ENCODE results near the gene CDC42. TPM values are rescaled to one million over a fixed set of nuclear protein-coding genes. Genes with fewer than 3 reads are reported as not detected.

Gene CDC42
- total RNA-seq, 1 experiment from 2014 or later, result 217 TPM

DNA sequence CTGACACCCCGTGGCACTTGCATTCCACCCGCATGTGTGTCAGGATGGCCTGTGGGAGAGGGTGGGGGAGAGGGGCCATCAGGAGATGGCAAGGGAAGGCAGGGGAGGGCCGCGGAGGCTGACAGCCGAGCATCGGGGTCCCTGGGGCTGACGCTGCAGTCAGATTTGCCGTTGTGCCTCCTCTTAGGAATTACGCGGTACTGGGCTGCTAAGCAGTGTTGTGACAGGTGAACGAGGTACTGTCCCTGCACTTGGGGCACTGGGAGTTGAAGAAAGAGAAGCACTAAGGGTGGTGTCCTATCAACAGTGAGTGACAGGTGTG is 67.9 kb downstream of the CDC42 start:
- H3K79me2 ChIP-seq (ENCODE audit: insufficient read depth, low read length), result no peaks in the 10 kb centered on the region
- TF ChIP-seq POLR2AphosphoS5 (IDR thresholded peaks at IDR 0.05; ENCODE audit: low read depth, low read length) (no peak), JUND (IDR thresholded peaks at IDR 0.05) (no peak), EGR1 (IDR thresholded peaks at IDR 0.05; ENCODE audit: low read depth) (no peak)
- TF ChIP-seq, protein P1, sequence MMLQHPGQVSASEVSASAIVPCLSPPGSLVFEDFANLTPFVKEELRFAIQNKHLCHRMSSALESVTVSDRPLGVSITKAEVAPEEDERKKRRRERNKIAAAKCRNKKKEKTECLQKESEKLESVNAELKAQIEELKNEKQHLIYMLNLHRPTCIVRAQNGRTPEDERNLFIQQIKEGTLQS (IDR thresholded peaks at IDR 0.05), result no peak
- H2AFZ ChIP-seq (ENCODE audit: low read depth, low read length, poor library complexity, severe bottlenecking), result no peak overlapping the region
- no peaks in the 10 kb centered on the region for H4K20me1 ChIP-seq (ENCODE audit: insufficient read depth)
- no peaks in the 10 kb centered on the region for H3K36me3 ChIP-seq (ENCODE audit: control insufficient read depth in 1 of 2, insufficient read depth in 2 of 2, low read length in 2 of 2)
- no peak overlapping the region for H3K27ac ChIP-seq (ENCODE audit: low read depth, low read length)
- POLR2A ChIA-PET, result no interaction called here
- RAD21 ChIA-PET (ENCODE audit: low non-redundant PET in 1 of 2, low total read pairs in 2 of 2, uncharacterized antibody in 2 of 2, unreplicated experiment in 2 of 2), result interaction anchor here in 1 of 2 experiments (0.9 kb wide), 1 partner anchor 256 kb away, joined by 3 read pairs; no protein-coding TSS in a partner anchor
- H3K9me3 ChIP-seq (ENCODE audit: control insufficient read depth in 1 of 2, insufficient read depth in 1 of 2, low read depth in 1 of 2, low read length in 2 of 2), result no peaks in the 10 kb centered on the region
- DNase-seq (ENCODE audit: low read depth, low spot score), result no peak
- no TSS peak for BruUV-seq (replicated peaks)
- intact Hi-C loops (cut with micrococcal nuclease), result no loop called here
- H3K4me1 ChIP-seq (ENCODE audit: control insufficient read depth in 1 of 2, insufficient read depth in 2 of 2, low read length in 2 of 2), result no peaks in the 10 kb centered on the region
- no peak overlapping the region for H3K9ac ChIP-seq (ENCODE audit: low read length)
- H3K4me3 ChIP-seq (replicated peaks in 1 of 2; ENCODE audit: low read depth in 1 of 2, low read length in 2 of 2), result no peak overlapping the region
- ATAC-seq, result no peak
- no peaks in the 10 kb centered on the region for H3K9me2 ChIP-seq (ENCODE audit: insufficient read depth)
- no peaks in the 10 kb centered on the region for H3K27me3 ChIP-seq (ENCODE audit: insufficient read depth, low read length)
- no peak overlapping the region for H3K4me2 ChIP-seq (ENCODE audit: low read length)
- CTCF ChIA-PET, result no interaction called here

DNA sequence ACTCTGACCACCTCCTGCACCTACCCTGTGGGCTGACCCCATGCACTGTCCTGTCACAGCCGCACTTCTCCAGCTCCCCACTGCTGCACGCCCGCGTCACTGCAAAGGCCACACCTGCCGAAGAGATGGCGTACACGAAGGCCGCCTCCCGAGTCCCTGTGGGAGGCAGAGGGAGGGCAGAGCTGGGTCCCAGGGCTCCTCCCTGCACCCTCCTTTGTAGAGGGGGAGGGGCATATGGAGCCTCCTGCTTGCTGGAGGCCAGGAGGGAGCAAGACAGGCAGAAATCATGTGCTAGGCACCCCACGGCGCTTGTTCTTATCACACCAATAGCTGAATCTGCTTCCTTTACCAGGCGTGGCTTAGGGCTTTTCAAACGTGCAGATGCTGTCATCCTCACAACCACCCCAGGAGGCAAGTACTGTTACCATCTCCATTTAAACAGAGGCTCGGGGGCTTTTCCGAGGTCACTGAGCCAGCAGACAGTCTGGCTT is 69.0 kb downstream of the CDC42 start:
- no TSS peak for BruUV-seq (replicated peaks)
- H3K9ac ChIP-seq (ENCODE audit: low read length), result no peak overlapping the region
- CTCF ChIA-PET, result no interaction called here
- H3K27ac ChIP-seq (ENCODE audit: low read depth, low read length), result no peak overlapping the region
- DNase-seq (ENCODE audit: low read depth, low spot score) (no peak), ATAC-seq (peak; percentile 50)
- intact Hi-C loops (cut with micrococcal nuclease), result no loop called here
- H2AFZ ChIP-seq (ENCODE audit: low read depth, low read length, poor library complexity, severe bottlenecking), result no peak overlapping the region
- H4K20me1 ChIP-seq (ENCODE audit: insufficient read depth), result no peaks in the 10 kb centered on the region
- no peaks in the 10 kb centered on the region for H3K27me3 ChIP-seq (ENCODE audit: insufficient read depth, low read length)
- POLR2A ChIA-PET, result no interaction called here
- no peak for TF ChIP-seq EGR1 (IDR thresholded peaks at IDR 0.05; ENCODE audit: low read depth)
- no peak for TF ChIP-seq EZH2 (IDR thresholded peaks at IDR 0.05)
- TF ChIP-seq, protein P2, sequence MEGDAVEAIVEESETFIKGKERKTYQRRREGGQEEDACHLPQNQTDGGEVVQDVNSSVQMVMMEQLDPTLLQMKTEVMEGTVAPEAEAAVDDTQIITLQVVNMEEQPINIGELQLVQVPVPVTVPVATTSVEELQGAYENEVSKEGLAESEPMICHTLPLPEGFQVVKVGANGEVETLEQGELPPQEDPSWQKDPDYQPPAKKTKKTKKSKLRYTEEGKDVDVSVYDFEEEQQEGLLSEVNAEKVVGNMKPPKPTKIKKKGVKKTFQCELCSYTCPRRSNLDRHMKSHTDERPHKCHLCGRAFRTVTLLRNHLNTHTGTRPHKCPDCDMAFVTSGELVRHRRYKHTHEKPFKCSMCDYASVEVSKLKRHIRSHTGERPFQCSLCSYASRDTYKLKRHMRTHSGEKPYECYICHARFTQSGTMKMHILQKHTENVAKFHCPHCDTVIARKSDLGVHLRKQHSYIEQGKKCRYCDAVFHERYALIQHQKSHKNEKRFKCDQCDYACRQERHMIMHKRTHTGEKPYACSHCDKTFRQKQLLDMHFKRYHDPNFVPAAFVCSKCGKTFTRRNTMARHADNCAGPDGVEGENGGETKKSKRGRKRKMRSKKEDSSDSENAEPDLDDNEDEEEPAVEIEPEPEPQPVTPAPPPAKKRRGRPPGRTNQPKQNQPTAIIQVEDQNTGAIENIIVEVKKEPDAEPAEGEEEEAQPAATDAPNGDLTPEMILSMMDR (IDR thresholded peaks at IDR 0.05 in 2 of 3, conservative IDR thresholded peaks at IDR 0.05 in 1 of 3; ENCODE audit: borderline replicate concordance in 1 of 3, insufficient read depth in 1 of 3, low read depth in 2 of 3, low read length in 2 of 3), result no peak
- TF ChIP-seq CEBPB (IDR thresholded peaks at IDR 0.05; ENCODE audit: low read depth), result no peak
- TF ChIP-seq SRF (IDR thresholded peaks at IDR 0.05; ENCODE audit: low read depth), result no peak
- no peak for TF ChIP-seq SP1 (IDR thresholded peaks at IDR 0.05; ENCODE audit: low read depth)
- TF ChIP-seq CBX3 (IDR thresholded peaks at IDR 0.05; ENCODE audit: low read depth), result no peak
- no peak for TF ChIP-seq ELF1 (IDR thresholded peaks at IDR 0.05; ENCODE audit: borderline replicate concordance, low read depth)
- TF ChIP-seq, protein P1 (IDR thresholded peaks at IDR 0.05), result no peak
- no peak for TF ChIP-seq TCF7L2 (IDR thresholded peaks at IDR 0.05; ENCODE audit: borderline replicate concordance, extremely low read depth, insufficient read depth, insufficient read length)
- no peaks in the 10 kb centered on the region for H3K9me2 ChIP-seq (ENCODE audit: insufficient read depth)
- H3K4me2 ChIP-seq (ENCODE audit: low read length), result no peak overlapping the region
- no peak overlapping the region for H3K4me3 ChIP-seq (replicated peaks in 1 of 2; ENCODE audit: low read depth in 1 of 2, low read length in 2 of 2)
- RAD21 ChIA-PET (ENCODE audit: low non-redundant PET in 1 of 2, low total read pairs in 2 of 2, uncharacterized antibody in 2 of 2, unreplicated experiment in 2 of 2), result no interaction called here
- no peaks in the 10 kb centered on the region for H3K79me2 ChIP-seq (ENCODE audit: insufficient read depth, low read length)
- H3K4me1 ChIP-seq (ENCODE audit: control insufficient read depth in 1 of 2, insufficient read depth in 2 of 2, low read length in 2 of 2), result no peaks in the 10 kb centered on the region
- H3K9me3 ChIP-seq (ENCODE audit: control insufficient read depth in 1 of 2, insufficient read depth in 1 of 2, low read depth in 1 of 2, low read length in 2 of 2), result no peaks in the 10 kb centered on the region
- H3K36me3 ChIP-seq (ENCODE audit: control insufficient read depth in 1 of 2, insufficient read depth in 2 of 2, low read length in 2 of 2), result no peaks in the 10 kb centered on the region
